ENCODE measurements around the gene FMO5.
"Not testable (repeated sequence)": the region's sequence is repeated elsewhere in the genome, so short reads cannot be mapped to it uniquely, and the experiment has no call there.

The FMO5 gene

GRCh38 chr1:147204080-147204479, 21.1 kb downstream of the FMO5 start:
- no peak for DNase-seq

GRCh38 chr1:147202576-147202975, 22.6 kb downstream of the FMO5 start:
- DNase-seq: no peak

DNA sequence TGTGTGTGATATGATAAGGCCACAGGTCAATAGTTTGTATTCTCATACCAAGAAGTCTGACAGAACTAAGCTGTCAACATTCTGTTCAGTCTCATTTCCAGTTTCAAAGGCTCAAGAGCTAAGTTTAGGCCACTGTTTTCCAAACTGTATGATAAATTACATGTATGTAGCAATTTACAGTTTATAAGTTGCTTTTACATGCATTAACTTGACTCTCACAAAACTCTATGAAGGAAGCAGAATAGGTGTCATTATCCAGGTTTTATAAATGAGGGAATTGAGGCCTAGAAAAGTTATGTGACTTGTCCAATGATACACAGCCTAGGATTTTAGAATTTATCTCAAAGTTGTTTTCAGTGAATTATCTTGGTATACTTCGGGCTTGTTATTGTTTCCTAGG, 23.4 kb downstream of the FMO5 start:
- no peak for DNase-seq

DNA sequence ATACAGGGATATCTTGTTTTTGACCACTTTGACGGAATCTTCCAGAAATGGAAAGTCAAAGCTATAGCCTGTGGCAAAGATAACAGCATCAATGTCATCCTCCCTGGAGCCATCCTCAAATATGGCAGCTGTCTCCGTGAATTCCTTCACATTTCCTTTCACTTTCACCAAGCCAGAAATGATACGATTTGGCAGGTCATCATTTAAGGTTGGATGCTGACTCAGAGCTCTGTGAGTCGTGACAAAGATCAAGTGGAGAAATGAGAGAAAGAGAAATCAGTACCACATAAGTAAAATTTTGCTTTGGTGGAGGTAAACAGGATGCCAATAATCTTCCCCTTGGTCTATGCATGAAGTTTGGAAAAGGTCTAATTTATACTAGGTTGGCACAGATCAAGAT, 23.9 kb downstream of the FMO5 start:
- DNase-seq: no peak

GRCh38 chr1:147197324-147197723, 27.8 kb downstream of the FMO5 start:
- not testable (repeated sequence) for DNase-seq

- no peak for DNase-seq
Measured at GRCh38 chr1:147189514-147189913, 35.6 kb downstream of the FMO5 start.

DNA sequence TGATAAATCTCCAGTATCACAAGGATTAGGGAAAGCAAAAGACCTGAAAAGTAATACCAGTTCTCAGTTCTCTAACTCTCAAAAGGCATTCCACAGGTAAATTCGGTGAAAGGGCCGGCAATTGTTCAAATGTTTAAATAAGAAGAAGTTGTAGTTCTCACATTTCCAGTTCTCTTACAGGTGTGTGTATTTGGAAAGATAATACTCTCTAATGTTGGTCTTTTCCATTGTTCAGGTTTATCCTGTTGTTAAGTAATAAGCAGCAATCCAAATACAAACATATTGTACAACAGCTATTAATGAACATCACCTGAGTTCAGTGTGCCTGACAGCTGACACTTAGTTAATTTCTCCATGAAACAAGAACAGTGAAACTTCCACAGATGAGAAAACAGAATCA, 39.7 kb downstream of the FMO5 start:
- DNase-seq: no peak

DNA sequence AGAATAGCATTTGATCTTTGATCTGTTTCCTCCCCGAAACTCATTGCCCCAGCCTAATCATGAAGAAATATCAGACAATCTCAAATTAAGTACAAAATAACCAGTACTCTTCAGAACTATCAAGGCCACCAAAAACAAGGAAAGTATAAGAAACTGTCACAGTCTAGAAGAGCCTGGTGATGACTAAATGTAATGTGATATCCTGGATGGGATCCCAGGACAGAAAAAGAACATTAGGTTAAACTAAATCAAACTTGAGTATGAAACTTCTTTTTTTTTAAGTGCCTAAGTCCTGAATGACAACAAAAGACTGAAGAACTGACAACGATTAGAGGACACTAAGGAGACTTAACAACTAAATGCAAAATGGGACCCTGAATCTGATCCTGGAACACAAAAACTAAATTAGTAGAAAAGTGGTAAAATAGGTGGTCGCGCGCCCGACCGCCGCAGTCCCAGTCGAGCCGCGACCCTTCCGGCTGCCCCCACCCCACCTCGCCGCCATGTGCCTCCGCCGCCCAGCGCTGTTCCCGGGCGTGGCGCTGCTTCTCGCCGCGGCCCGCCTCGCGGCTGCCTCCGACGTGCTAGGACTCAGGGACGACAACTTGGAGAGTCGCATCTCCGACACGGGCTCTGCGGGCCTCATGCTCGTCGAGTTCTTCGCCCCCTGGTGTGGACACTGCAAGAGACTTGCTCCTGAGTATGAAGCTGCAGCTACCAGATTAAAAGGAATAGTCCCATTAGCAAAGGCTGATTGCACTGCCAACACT, 47.3 kb downstream of the FMO5 start:
- no peak for DNase-seq

GRCh38 chr1:147172168-147173016, 52.7 kb downstream of the FMO5 start, which contains the start of gene PRKAB2:
PRKAB2 (minus strand) TSS chr1:147172470; CDS start chr1:147172144, 326 bp downstream.
- peak; percentile 91 for DNase-seq

DNA sequence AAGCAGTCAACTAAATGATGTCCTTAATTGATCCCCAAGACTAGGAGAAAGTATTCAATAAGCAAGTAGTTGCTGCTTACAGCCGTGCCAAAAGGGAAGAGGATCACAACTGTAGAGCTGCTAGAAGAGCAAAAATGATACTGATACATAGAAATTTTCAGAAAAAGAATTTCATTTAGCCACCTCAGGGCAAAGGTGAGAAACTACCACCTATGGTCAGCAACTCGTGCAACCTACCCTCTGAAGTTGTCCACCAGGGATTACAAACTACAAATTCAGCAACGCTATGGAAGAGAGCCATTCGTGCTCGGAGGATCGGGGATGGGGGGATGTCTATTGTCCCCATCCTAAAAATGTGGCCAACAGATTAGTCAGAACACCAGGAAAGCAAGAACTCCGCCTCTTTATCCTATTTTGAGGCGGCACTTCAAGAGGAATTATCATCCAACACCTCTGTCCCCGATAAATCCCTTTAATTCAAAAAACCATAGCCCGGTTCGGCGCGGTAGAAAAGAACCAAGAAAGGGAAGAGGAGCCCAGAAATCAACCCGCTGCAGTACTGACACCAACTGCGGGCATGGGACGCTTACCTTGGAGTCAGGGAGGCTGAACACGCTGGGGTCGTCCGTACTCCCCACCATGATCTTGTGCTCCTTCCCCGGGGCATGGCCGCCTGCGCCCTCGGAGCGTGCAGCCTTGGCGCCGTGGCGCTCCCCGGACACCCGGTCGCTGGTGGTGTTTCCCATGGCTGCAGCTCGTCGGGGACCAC, 53.6 kb downstream of the FMO5 start:
- DNase-seq: no peak

DNA sequence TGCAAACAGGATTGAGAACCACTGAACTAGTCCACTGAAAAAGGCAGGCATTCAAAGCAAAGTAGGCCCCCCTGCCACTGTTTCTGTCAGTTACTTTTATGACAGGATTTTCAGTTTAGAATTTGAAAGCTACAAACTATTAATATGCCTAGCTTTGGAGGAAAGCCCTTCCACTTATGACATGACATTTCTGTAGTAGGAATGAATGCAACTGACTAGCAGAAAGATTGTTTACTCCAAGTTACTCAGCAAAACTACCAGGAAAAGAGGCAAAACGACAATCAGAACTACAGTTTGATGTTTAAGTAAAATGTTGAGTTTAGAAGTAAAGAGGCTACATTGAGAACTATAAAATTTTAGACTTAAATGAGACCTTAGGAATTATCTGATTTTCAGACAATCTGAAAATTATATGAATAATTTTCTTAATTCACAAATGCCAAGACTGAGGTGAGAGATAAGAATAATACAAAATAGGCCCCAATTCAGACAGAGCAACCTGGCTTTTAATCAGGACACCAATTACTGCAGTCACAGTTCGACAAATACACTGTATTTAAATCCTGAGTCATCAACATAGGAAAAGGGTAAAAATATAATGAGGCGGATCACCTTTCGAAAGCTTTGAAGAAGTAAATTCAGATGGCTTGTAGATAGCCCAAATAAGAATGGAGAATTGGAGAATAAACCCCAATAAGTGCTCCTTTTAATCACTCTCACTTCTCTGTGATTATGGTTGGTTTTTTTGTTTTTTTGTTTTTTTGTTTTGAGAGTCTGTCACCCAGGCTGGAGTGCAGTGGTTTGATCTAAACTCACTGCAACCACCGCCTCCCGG, 55.1 kb downstream of the FMO5 start:
- no peak for DNase-seq

- no peak for DNase-seq
Measured at GRCh38 chr1:147169171-147169570, 56.0 kb downstream of the FMO5 start.

DNA sequence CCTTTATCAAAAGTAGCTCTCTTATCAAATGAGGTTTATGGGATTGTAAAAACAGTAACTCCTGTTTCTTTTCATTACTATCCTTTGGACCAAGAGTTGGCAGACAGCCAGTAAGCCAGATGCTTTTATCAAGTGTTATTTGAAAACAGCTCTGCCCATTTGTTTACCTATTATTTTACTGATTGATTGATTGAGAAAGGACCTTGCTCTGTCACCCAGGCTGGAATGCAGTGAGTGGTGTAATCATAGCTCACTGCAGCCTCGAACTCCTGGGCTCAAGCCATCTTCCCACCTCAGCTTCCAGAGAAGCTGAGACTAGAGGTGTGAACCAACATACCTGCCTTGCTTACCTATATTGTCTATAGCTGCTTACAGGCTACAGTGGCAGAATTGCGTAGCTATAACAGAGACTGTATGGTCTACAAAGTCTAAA, 56.5 kb downstream of the FMO5 start:
- no peak for DNase-seq

GRCh38 chr1:147167365-147167764, 57.8 kb downstream of the FMO5 start:
- DNase-seq: no peak

GRCh38 chr1:147163019-147163418, 62.1 kb downstream of the FMO5 start:
- no peak for DNase-seq

- no peak for DNase-seq
Measured at GRCh38 chr1:147162093-147162492, 63.0 kb downstream of the FMO5 start.

GRCh38 chr1:147157116-147157515, 68.0 kb downstream of the FMO5 start:
- DNase-seq: not testable (repeated sequence)

- no peak for DNase-seq
Measured at GRCh38 chr1:147156642-147157041, 68.5 kb downstream of the FMO5 start.

DNA sequence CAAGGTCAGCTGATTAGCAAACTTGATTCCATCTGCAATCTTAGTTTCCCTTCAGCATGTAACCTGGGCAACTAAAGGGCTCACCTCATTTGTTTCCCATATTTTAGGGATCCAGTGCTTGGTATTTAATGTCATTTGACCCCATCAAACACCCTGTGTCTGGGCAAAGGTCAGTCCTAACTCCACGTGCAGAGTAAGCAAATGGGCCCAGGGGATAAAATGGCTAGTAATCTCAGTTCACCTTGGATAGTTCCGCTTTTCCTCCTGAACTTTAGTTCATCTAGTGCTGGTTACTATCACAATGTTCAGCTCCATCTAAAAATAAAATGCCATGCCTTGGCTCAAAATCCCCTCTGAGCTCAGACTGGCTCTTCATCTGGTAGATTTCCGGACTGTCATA, 72.4 kb downstream of the FMO5 start:
- no peak for DNase-seq

- DNase-seq: no peak
Measured at GRCh38 chr1:147151244-147151643, 73.9 kb downstream of the FMO5 start.

DNA sequence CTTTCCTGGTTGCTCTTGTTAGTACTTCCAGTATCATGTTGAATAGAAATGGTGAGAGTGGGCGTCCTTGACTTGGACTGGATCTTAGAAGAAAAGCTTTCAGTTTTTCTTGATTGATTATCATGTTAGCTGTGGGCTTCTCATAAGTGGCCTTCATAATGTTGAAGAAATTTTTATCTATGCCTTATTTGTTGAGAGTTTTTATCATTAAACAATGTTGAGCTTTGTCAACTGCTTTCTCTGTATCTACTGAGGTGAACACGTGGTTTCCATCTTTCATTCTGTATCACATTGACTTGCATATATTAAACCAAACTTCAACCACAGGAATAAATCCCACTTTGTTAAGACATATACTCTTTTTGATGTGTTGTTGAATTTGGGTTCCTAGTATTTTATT, 82.3 kb downstream of the FMO5 start:
- no peak for DNase-seq
